GM12891 (cell line): ENCODE data around the gene DDX55.

Source experiments
- PAX5 ChIP-seq: IDR thresholded peaks from 2 replicates; pipeline ENCODE4 v1.6.1; 2011; ENCODE audit warnings: low read length, moderate library complexity, mild to moderate bottlenecking; ENCODE audit not compliant: insufficient read depth, severe bottlenecking
- POLR2A ChIP-seq: IDR thresholded peaks from 2 replicates; pipeline ENCODE4 v1.6.1; 2011; ENCODE audit warnings: low read depth, low read length, control low read depth
- POLR2AphosphoS5 ChIP-seq: IDR thresholded peaks from 2 replicates; pipeline ENCODE4 v1.6.1; 2011; ENCODE audit warnings: low read depth, low read length, control low read depth
- POU2F2 ChIP-seq: IDR thresholded peaks from 2 replicates; pipeline ENCODE4 v1.6.1; 2011; ENCODE audit warnings: low read depth, mild to moderate bottlenecking, control low read depth, low read length, moderate library complexity
- SPI1 ChIP-seq: IDR thresholded peaks from 2 replicates; pipeline ENCODE4 v1.6.1; 2011; ENCODE audit warnings: low read depth, low read length, control low read depth
- TAF1 ChIP-seq: IDR thresholded peaks from 2 replicates; pipeline ENCODE4 v1.6.1; 2011; ENCODE audit warnings: low read depth, low read length, control low read depth

DNA sequence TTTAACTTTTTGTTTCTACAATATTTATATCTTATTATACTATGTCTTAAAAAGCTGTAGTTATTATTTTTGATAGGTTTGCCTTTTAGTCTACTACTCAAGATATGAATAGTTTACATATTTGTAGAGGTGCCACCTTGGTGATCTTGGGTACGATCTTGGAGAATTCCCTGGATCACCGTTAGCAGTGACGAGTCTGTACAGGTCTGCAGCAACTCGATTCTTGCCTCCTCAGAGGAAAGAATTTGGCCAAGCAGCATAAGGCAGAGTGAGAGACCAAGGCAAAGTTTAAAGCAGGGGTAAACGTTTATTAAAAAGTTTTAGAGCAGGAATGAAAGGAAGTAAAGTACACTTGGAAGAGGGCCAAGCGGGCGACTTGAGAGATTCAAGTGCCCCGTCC, 65.9 kb downstream of the DDX55 start:
- no peak for TF ChIP-seq POLR2AphosphoS5
- TF ChIP-seq POLR2A: no peak
- TF ChIP-seq TAF1: no peak
- TF ChIP-seq SPI1: no peak
- no peak for TF ChIP-seq POU2F2
- TF ChIP-seq PAX5: no peak
